CD4-positive, alpha-beta T cell treated with Interleukin-17A for 1 hour (primary cell): ENCODE results near the gene ALK.

ENCODE experiments used
- DNase-seq: peaks from one replicate; pipeline ENCODE4 v3.0.0-alpha.2; 2020

ALK gene

DNA sequence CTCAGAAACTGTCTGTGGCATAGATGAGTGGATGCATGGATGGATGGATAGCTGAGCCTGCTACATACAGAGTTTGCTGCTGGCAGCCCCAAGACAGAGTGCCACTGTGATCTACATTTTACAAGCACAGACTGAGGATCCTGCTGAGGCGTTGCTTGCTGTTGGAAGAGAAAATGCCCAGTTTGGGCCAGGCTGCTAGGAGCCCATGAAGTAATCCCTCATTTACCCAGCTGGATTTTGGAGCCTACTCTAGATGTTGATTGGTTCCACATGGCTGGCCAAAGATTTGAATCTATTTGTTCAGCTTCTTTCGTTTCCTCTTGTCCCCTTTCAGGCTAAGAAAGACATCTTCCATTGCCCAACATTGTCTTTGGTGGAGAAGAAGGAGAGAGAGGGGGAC, 544.8 kb downstream of the ALK start:
- DNase-seq, result no peak

DNA sequence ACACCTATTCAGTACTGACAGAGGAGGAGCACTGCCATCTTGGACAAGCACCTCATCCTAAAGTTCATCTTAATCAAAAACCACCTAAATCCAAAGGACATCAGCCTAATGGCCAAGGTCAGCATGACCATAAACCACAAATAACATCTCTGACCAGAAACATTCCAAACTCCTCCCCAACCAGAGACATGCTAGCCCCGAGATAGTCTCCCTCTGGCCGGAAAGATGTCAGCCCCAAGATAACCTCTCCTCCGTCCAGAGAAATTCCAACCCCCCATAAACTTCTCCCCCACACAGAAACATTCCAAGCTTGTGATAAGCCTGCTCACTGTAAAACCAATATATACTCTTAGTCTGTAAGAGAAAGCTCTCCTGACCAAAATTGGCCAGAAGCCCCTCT, 545.5 kb downstream of the ALK start:
- no peak for DNase-seq

DNA sequence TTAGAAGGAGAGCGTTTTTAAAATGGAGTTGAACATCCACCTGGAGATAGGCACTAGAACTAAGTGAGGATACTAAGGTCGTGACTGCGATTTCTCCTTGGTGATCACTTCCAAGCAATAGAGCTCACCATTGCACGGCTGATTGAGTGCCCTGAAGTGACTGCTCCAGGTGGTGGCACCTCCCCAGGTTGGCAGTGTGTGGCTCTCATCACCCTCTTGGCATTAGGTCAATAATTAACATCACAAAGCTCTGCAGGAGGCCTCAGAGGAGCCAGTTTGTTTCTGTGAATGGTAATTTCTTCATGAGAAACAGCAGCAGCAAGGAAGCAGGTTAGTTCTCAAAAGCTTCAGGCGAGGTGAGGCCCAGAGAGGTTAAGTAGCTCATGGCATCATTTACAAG, 546.6 kb downstream of the ALK start:
- no peak for DNase-seq

DNA sequence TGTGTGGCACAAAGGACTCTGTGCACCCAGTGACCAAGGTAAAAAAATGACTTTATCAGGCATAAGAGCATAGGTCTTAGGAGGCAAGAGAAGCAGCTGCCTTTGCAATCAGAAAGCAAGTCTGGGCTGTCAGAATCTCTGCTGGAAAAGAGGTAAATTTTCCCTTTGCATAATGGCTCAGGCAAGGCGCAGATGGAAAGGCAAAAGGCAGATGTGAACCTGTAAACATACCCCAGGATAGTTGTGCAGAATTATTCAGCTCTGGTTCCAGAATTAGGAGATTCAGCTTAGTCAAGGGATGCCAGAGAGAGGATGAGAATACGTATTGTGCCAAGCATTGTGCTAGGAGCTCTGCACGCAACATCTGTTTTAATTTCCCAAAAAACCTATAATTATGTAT, 547.5 kb downstream of the ALK start:
- DNase-seq, result no peak

DNA sequence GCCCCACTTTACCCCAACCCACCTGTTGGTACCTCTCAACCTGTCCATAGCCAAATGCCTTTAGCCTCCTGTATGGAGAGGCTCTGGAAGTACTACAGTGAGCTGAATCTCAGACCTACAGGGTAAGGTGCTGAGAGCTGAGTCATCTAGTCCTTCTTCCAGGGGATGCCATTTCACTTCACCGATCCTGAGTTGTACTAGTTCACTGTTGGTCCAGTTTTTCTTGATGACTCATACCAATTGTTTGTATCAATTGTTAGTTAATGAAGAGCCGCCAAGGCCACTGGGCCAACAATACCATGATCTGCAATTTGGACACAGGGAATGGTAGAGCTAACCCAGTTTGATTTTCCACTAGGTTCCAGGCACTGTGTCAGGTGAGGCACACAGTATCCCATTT, 549.2 kb downstream of the ALK start:
- no peak for DNase-seq

DNA sequence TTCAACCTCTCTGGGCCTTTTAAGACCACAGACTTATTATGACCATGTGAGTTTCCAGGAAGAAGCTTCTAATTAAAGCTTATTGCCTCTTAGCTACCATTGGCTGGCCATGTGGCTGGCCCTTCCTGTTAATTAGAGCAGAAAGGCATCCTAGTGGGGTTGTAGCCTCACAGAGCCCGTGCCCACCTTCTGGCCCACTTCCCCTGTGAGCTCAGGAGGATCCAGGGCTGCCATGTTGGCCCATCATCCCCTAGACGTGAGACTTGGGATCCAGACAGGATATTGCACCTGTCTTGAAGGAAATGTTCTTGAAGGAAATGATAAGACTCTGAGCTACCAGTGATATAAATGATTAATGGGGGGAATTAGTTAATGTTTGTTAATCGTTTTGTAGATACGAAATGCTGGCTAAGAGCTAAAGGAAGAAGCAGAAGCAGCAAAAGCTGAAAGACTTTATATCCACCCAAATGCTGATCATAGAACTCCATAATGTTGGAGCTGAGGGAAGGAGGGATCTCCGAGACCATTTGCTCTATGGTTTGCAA, 550.7 kb downstream of the ALK start:
- no peak for DNase-seq

DNA sequence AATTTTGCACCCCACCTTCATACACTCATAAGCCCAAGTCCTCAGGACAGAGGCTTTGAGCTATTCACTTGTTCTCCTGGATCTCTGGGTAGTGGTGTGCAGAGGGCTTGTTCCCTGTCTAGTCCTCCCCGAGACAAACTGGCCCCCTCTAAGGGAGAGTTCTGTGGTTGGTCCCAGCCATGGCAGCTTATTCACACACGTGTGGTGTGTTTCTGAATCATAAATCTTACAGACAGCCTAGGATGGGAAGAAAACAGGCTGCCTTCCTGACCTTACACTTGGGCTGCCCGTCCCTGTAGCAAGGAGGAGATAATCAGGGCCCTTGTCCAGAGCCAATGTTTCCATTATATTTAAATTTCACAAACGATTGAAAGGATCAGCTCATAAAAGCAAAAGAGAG, 551.2 kb downstream of the ALK start:
- DNase-seq, result no peak

DNA sequence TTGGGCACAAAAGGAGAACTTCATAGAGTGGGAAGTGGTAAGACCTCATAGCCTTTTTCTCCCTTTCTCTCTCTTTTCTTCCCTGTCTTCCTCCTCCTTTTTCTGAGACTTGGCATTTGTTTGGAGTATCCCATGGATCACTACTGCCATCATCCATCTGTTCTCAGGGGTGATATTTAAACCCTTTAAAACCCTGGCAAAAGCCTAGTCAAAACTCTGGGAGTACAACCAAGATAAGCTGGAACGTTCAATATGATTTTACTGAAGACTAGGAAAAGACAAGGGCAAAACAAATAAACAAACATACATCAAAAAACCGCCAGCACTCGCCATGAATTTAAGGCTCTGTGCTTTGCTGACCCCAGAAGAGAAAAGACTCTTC, 552.7 kb downstream of the ALK start:
- no peak for DNase-seq

DNA sequence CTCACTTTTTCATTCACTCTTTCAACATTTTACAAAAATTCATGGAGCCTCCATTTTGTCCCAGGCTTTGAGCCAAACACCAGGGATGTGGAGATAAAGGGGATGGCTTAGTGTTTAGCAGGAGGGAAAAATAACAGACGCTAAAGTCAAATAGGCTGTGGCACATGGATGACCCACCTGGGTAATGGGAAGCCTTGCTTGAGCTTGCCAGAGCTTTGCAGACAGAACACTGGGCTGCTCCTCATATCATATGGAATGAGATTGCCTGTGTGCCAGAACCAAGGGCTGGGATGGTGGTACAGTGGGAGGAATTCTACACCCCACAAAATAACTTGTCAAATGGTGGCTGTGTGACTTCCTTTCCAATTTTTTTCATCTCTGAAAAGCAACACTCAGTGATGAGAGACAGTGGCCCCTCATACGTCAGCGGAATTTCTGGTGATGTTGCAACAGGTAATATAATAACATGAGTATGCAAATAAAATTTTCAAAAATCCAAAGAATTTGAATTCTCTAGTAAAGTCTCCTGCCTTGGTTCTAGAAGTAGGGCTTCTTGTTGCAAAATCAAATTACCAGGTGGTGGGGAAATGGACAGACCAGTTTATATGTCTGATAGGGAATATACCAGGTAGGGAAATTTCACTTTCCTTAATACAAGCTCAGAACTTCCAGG, 553.3 kb downstream of the ALK start:
- DNase-seq, result no peak

DNA sequence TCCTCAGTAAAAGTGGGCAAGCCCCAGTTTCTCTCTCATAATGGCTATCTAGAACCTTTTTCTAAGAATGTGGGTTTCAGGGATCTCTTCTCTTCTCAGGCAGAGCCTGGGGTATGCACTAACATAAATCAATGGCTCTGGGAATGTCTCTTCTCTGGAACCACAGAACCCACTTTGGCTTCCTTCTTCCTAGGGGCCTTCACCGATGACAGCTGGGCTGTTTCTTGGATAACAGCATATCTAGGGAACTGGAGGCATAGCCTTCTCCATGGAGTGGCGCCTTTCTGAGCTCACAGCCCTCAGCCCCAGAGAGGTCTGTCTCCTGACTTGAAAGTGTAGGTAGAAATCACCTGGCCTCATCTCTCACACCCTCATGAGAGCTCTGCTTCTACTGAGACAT, 558.3 kb downstream of the ALK start:
- DNase-seq, result no peak

DNA sequence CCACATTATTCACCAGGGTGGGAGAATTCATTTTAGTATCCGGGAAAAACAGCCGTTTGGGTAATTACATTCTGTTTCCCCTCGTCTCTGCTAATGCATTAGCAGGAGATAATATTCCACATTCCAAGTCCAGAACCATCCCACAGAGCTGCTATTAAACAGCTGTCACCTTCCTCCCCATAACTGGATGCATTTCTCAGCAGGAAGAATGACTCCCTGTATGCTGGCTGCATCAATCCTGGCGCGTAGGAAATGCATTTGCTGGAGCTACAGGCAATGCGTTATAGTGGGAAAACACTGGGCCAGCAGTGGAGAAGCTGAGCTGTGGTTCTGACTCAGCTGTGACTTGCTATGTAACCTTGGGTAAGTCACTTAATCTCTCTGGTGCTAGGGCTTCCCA, 560.2 kb downstream of the ALK start:
- DNase-seq, result no peak

DNA sequence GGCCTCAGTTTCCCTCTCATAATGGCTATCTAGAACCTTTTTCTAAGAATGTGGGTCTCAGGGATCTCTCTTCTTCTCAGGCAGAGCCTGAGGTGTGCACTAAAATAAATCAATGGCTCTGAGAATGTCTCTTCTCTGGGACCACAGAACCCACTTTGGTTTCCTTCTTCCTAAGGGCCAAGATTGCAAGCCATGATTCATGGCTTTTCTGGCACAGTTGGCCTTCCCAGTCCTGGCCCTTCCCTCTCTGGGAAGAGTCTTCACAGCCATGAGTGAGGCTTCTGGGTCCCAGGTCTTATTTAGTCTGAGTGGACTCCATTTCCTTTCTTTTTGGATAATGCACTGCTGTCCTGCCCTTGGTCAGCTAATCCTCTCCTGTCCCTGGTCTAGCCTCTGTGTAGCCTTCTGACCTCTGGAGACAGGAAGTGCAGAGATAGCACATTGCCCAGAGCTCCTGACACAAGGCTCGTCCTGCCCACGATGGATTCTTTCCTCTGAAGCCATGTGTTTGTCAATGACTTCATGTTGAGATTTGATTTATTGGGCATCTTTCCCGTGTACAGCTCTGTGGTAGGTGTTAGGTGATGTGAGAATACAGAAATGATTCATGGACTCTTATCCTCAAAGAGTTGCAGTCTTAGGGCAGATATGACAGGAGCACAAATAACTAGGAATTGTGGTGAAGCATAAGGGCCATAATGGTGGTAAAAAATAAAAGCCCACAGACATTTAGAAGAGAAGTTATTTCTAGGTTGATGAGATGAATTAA, 561.2 kb downstream of the ALK start:
- DNase-seq, result no peak

DNA sequence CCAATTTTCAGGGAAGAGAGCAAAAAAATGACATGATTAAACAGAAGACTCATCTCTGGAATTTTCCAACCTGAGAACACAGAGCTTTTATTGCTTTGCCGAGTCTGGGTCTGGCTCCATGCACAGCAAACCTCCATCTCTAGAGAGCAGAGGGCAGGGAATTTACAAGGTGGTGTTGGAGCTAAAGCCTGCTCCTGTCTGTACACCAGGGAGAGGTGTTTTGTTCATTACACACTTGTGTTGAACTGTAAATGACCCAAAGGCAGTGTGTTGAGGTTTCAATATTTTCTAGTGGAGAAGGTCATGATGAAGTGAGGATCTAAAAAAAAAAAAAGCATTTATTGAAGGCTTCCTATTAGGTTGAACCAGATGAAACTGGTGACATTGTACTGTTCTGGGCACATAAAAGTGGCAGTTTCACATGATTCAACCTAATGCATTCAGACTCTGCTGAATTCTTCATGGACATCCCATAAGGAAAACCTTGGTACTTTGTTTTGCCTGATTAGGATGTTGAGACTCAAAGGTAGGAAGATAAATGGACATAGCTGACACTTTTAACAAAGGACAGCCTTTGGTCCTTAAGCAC, 567.9 kb downstream of the ALK start:
- DNase-seq, result no peak

DNA sequence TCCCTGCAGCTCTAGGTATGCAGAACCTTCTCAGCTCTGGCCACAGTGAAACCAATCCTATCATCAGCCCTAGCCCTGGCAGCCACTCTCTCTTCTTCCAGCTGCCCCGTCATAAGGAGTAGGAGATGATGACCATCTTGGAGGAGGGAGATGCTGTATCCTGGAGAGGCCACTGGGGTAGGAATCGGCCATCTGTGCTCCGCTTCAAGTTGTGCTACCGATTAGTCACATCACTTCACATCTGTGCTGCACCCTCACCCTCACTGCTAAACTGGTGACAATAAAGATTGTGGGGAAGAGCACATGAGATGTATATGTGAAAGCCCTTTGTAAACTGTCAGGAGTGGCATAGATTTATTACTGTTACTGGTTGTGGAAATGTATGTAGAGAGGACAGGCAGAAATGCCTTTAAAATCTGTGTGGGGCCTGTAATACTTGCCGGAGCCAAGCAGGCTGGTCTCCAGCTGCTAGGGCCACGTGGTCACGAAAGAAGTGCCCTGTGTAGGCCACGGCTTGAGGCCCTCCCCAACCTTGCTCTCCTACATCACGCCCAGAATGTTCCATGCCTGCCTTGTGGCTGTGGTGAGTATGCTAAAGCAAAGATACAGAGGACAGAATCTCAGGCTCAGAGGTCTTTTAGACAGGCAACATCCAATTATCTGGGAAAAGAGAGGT, 569.3 kb downstream of the ALK start:
- no peak for DNase-seq

DNA sequence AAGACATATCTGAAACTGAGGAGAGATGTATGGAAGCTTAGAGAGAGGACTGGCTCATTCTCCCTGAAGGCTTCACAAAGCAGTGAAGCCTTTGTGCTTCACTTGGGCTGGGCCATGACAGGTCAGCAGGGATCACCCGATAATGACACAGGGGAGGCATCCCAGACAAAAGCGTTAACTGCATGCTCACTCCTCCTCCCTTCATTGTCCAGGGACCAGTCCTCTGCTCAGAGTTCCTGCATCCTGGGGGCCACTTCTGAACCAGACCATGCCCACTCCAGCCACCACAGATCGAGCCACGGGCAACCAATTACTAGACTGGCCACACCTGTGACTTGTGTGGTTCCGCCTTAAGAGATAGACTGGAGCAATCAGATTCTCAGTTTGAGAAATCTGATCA, 570.1 kb downstream of the ALK start:
- no peak for DNase-seq

DNA sequence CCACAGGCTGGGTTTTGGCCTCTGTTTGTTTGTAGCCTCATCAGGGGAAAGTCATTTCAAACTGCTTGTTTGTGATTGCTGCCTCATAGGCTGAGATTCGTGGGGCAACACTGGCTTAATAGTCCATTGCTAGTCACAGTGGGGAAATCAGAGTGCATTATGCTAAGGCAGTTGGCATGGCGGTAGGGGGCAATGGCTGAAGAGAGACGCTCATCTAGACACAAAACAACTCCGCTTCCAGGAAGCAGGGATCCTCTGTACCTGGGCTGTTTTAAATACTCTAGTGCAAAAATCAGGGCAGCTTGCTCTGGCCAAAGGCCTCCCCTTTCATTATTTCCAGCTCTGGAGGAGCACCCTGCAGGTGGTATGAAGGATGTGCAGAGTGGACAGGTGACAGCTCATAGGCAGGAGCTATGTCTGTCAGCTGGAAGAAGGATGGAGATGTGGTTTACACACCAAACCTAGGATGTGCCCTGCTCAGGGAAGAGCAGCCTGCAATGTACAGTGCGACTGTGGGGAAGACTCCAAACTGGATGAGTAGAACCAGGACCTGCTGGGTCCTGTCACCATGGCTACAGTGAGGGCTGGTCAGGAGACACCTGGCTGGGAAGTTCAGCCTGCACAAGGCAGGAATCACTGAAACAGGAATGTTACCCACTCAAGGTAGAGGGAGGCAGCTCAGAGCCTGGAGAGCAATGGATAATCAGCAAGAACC, 571.9 kb downstream of the ALK start:
- DNase-seq, result no peak

DNA sequence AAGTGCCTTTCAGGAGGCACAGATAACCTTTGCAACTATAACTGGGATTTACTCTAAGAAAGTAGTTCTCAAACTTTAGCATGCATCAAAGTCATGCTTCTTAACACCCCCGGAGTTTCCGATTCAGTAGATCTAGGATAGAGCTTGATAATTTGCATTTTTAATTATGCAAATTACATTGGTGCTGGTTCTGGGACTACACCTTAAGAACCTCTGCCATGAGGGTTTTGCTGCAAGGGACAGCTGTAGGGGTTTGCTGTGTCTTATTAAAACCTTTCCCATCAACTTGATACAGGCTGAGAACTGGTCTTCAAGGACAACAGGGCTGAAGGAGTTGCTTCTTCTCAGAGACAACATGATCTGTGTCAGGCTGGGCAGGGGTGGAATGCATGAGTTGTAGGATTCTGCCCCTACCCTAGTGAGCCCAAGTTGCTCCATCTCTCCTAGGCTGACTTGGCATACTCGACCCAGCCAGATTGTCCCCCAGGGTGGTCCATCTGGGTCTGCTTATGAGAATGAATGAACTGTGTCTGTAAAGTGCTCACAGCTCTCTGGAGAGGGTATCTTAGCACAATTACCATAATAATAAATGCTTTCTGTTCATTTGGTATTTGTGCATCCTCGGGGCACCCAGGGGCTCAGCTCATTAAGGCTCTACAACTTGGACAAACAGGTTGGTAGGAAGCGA, 573.5 kb downstream of the ALK start:
- DNase-seq, result no peak

DNA sequence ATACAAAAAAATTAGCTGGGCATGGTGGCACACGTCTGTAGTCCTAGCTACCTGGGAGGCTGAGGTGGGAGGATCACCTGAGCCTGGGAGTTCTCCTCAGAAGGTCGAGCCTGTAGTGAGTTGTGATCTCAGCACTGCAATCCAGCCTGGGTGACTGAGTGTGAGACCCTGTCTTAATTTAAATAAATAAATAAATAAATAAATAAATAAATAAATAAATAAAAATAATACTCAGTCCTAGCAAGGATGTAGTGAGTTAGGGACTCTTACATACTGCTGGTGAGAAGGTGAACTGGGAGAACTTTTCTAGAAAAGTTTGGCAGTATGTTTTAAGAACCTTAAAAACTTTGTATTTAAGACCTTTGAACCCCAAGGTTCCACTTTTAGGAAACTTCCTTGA, 576.1 kb downstream of the ALK start:
- DNase-seq, result no peak

DNA sequence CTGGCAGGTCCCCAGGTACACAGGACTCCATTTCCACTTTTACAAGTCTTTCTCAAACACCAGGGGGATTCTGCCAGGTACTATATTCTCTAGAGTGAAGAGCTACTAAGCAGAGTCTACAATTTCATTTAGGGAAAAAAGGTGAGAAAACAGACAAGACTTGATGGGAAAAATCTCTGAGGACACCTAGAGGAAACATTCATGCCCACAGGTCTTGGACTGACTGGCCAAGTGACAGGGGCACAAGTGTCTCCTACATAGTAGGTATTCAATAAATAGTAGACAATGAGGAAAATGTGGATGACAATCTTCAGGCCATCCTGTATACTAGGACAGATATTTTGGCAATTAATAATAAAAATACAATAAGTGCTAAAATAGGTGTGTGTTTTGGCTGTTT, 577.6 kb downstream of the ALK start:
- DNase-seq, result no peak

DNA sequence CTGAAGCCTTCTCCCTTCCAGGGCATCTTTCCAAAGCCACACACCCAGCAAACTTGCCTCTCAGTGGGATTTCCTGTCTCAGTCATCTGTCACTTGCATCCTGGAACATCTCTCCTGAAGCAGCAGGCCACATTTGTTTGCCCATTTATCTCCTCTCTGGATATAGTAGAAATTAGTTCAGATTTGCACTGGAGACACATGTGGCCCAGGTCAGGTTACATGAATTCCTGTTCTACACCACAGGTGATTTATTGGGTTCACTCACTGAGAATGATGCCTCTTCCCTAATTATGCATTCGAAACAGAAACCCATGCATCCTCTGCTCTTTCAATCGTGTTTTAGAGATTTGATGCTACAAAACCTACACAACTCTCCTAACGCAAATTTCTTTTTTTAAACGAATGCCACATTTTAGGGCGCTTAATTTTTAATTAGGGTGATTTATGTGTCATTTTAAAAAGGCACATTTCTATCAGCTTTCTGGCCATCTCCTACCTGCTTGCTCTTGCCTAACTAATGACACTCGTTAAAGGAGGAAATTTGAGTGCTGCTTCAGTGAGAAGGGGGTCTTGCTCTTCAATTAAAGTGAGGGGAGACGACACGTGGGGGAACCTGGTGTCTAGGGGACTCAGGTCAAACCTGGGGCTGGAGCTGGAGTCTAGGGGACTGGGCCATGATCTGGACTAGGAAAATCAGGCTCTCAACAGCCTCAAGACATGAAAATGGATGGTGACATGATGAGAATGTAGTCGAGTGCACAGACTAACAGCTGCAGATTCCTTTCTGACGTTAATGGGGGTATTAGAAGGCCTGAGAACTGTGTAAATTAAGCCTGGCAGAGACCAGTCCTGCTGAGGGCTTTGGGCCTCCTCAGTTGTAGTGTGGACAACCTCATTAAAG, 584.8 kb downstream of the ALK start:
- DNase-seq, result no peak

DNA sequence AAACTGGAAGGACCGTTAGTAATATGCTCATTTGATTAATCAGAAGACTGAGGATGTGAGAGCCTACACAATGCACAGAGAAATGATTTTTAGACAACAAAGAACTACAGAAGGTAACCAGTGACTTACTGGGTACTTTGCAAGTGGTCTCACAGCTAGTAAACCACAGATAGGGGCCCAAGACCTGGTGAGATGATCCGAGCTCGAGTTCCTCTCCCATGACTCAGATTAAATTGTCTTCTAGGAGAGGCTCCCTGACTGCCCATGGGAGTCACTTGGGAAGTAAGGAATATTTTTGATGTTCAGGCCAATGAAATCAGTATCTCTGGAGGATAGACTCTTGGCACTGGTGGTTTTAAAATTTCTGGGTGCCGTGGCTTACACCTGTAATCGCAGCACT, 586.0 kb downstream of the ALK start:
- no peak for DNase-seq
